Uterus (tissue), 2 donors: ENCODE results near the gene PRKCE.

Source experiments
- POLR2A ChIP-seq, 2 donors: fragments of 450-650 bp; IDR thresholded peaks; one replicate each; pipeline ENCODE4 v1.6.1; 2016; ENCODE audit warnings: antibody characterized with exemption in 2 of 2, mild to moderate bottlenecking in 1 of 2, moderate library complexity in 1 of 2
- TF ChIP-seq, protein P1 (sequence below), 4 experiments: fragments of 200-600 bp in 2 of 4; fragments of 450-650 bp in 2 of 4; sonication (generic) in 2 of 4; IDR thresholded peaks; one replicate each; pipeline ENCODE4 v1.5.1; 2016 to 2019; ENCODE audit warnings: antibody characterized with exemption in 4 of 4, mild to moderate bottlenecking in 2 of 4, moderate library complexity in 1 of 4

GRCh38 chr2:46067501-46068305 lies 416.2 kb downstream of the PRKCE start:
- TF ChIP-seq, protein P1, sequence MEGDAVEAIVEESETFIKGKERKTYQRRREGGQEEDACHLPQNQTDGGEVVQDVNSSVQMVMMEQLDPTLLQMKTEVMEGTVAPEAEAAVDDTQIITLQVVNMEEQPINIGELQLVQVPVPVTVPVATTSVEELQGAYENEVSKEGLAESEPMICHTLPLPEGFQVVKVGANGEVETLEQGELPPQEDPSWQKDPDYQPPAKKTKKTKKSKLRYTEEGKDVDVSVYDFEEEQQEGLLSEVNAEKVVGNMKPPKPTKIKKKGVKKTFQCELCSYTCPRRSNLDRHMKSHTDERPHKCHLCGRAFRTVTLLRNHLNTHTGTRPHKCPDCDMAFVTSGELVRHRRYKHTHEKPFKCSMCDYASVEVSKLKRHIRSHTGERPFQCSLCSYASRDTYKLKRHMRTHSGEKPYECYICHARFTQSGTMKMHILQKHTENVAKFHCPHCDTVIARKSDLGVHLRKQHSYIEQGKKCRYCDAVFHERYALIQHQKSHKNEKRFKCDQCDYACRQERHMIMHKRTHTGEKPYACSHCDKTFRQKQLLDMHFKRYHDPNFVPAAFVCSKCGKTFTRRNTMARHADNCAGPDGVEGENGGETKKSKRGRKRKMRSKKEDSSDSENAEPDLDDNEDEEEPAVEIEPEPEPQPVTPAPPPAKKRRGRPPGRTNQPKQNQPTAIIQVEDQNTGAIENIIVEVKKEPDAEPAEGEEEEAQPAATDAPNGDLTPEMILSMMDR (IDR thresholded peaks at IDR 0.05), result no peak
- TF ChIP-seq POLR2A (IDR thresholded peaks at IDR 0.05), result no peak
